HepG2 (cell line): ENCODE measurements around the gene SH3GL2. TPM values are rescaled to one million over a fixed set of nuclear protein-coding genes. Genes with fewer than 3 reads are reported as not detected.

ENCODE experiments used
- ATAC-seq: fragments of 200-7000 bp; cut with Tn5 transposase; 3 replicates; pipeline ENCODE4 v1.9.1; 2020; ENCODE audit warnings: mild to moderate bottlenecking, moderate library complexity
- BruUV-seq: library from RNA; stranded (reverse); fragments of 400-500 nt; replicated peaks from 2 replicates; lab custom pipeline; 2021; lab: Mats Ljungman, UMichigan
- CTCF ChIA-PET: fragments of 300-600 bp; formaldehyde crosslinking; extraction: SDS; loops from one replicate; lab custom pipeline; 2021; ENCODE audit warnings: low total read pairs, inconsistent platforms, low intra/inter-chr PET ratio; lab: Yijun Ruan, JAX
- POLR2A ChIA-PET: fragments of 350-600 bp; sonication (Branson Sonifier 250); formaldehyde crosslinking; loops from one replicate; lab custom pipeline; 2020; ENCODE audit warnings: antibody characterized with exemption, inconsistent platforms; lab: Yijun Ruan, JAX
- DNase-seq: peaks from one replicate; pipeline ENCODE4 v3.0.0-alpha.2; 2015; ENCODE audit warnings: low spot score
- FAIRE-seq: peaks from 3 replicates; lab custom pipeline; 2011; peaks lifted over from hg19 to GRCh38; lab: Jason Lieb, UNC
- H2AFZ ChIP-seq: one replicate; pipeline ENCODE4 v1.6.1; 2011; ENCODE audit warnings: low read length, inconsistent platforms
- H3K27ac ChIP-seq: fragments of 300-600 bp; 3 replicates; pipeline ENCODE4 v1.8.0; 2011; ENCODE audit warnings: mixed run types, mild to moderate bottlenecking, mixed read lengths, low read length, inconsistent platforms; ENCODE audit not compliant: insufficient read depth; ENCODE audit errors: extremely low read length
- H3K27me3 ChIP-seq, 2 experiments: fragments of 200-600 bp in 1 of 2; 2 replicates in 1 of 2; 3 replicates in 1 of 2; pipeline versions ENCODE4 v1.6.0 to v1.8.0; 2011; ENCODE audit warnings: low read length in 2 of 2, mild to moderate bottlenecking in 2 of 2, moderate library complexity in 2 of 2, inconsistent platforms in 1 of 2; ENCODE audit not compliant: insufficient read depth in 2 of 2, control insufficient read depth in 1 of 2
- H3K36me3 ChIP-seq, 2 experiments: fragments of 200-600 bp in 1 of 2; replicated peaks in 1 of 2; 2 replicates in 1 of 2; 3 replicates in 1 of 2; pipeline versions ENCODE4 v1.5.1 to v1.8.0; 2011; ENCODE audit warnings: low read length in 2 of 2, inconsistent platforms in 1 of 2; ENCODE audit not compliant: insufficient read depth in 2 of 2, control insufficient read depth in 1 of 2
- H3K4me1 ChIP-seq: 2 replicates; pipeline ENCODE4 v1.5.1; 2012; ENCODE audit warnings: low read length, inconsistent platforms; ENCODE audit not compliant: insufficient read depth
- H3K4me2 ChIP-seq: 2 replicates; pipeline ENCODE4 v1.6.0; 2011; ENCODE audit warnings: low read depth, low read length, inconsistent platforms
- H3K4me3 ChIP-seq, 3 experiments: fragments of 200-600 bp in 1 of 3; sonication (generic), shearing (Covaris generic) in 1 of 3; replicated peaks in 1 of 3; 2 replicates each; pipeline ENCODE4 v1.5.1; 2011 to 2016; ENCODE audit warnings: low read length in 3 of 3, inconsistent platforms in 2 of 3, low read depth in 2 of 3, mild to moderate bottlenecking in 2 of 3, control low read depth in 1 of 3, mixed read lengths in 1 of 3; ENCODE audit not compliant: insufficient read depth in 1 of 3
- H3K79me2 ChIP-seq: one replicate; pipeline ENCODE4 v1.6.1; 2011; ENCODE audit warnings: low read length, inconsistent platforms; ENCODE audit not compliant: insufficient read depth
- H3K9ac ChIP-seq: 2 replicates; pipeline ENCODE4 v1.6.0; 2011; ENCODE audit warnings: mild to moderate bottlenecking, low read depth, low read length, inconsistent platforms; ENCODE audit not compliant: insufficient read depth
- H3K9me3 ChIP-seq: 2 replicates; pipeline ENCODE4 v1.5.1; 2012; ENCODE audit warnings: mild to moderate bottlenecking, low read length
- H4K20me1 ChIP-seq: 2 replicates; pipeline ENCODE4 v1.6.0; 2011; ENCODE audit warnings: inconsistent platforms, mild to moderate bottlenecking, low read length, moderate library complexity; ENCODE audit not compliant: insufficient read depth
- MYC ChIP-seq: sonication (generic); formaldehyde crosslinking; IDR thresholded peaks from 2 replicates; pipeline ENCODE4 v1.9.0; 2021; ENCODE audit warnings: missing genetic modification reagents, borderline replicate concordance
- POLR2AphosphoS5 ChIP-seq: IDR thresholded peaks from 2 replicates; pipeline ENCODE4 v1.6.1; 2012; ENCODE audit warnings: low read depth, low read length
- REPIN1 ChIP-seq: sonication (generic); formaldehyde crosslinking; IDR thresholded peaks from 2 replicates; pipeline ENCODE4 v1.8.0; 2022; ENCODE audit warnings: missing genetic modification reagents, low read depth, mild to moderate bottlenecking, borderline replicate concordance
- SMC3 ChIP-seq: IDR thresholded peaks from 2 replicates; pipeline ENCODE4 v1.6.1; 2011; ENCODE audit warnings: low read length, improper control_type of control experiment
- SNAPC2 ChIP-seq: sonication (generic); formaldehyde crosslinking; IDR thresholded peaks from 2 replicates; pipeline ENCODE4 v1.8.1; 2022; ENCODE audit warnings: mild to moderate bottlenecking, missing genetic modification reagents
- XRCC5 ChIP-seq: fragments of 200-400 bp; formaldehyde crosslinking; optimal IDR thresholded peaks from 2 replicates; pipeline ENCODE3; 2017; ENCODE audit warnings: mild to moderate bottlenecking, low read length
- ZNF17 ChIP-seq: sonication (generic); formaldehyde crosslinking; IDR thresholded peaks from 2 replicates; pipeline ENCODE4 v1.5.0; 2020; ENCODE audit warnings: mild to moderate bottlenecking, missing genetic modification reagents
- ZSCAN31 ChIP-seq: sonication (generic); formaldehyde crosslinking; IDR thresholded peaks from 2 replicates; pipeline ENCODE4 v1.5.0; 2020; ENCODE audit warnings: low read depth, mild to moderate bottlenecking, missing genetic modification reagents
- WGBS: methylation state at CpG from one replicate; pipeline ENCODE4 v1.1.6; 2017; ENCODE audit warnings: low lambda C conversion rate; 5-methylcytosine and 5-hydroxymethylcytosine counted together
- in situ Hi-C: cut with HindIII; loops from 2 replicates; pipeline ENCODE4 v1.10.0; 2017; ENCODE audit warnings: low pct_unique_long_range_greater_than_20kb; ENCODE audit not compliant: extremely low pct_ligation_motif_present
- intact Hi-C: fragments of 100-400 bp; cut with micrococcal nuclease; formaldehyde crosslinking; loops from one replicate; pipeline ENCODE4 v1.10.0; 2022; ENCODE audit not compliant: unreplicated experiment
- polyA plus RNA-seq, 8 experiments: library from polyadenylated mRNA; depleted of rRNA in 3 of 8; stranded (reverse) in 7 of 8; unstranded in 1 of 8; fragments of >200 nt; fragmentation: Illumina TruSeq in 4 of 8; extraction: Trizol in 4 of 8; gene quantifications; 2 replicates each; pipeline versions ENCODE4 v1.2.1 to v1.2.3, GENCODE V29; 2011 to 2016; ENCODE audit warnings: low read depth in 4 of 8, missing spikeins in 1 of 8, mixed read lengths in 1 of 8; ENCODE audit not compliant: insufficient read depth in 1 of 8
- total RNA-seq, 5 experiments: library from RNA; depleted of rRNA; stranded (reverse); fragments of >200 nt; fragmentation: Illumina TruSeq; extraction: Trizol; gene quantifications; 2 replicates each; pipeline ENCODE4 v1.2.3, GENCODE V29; 2016; ENCODE audit warnings: low read depth in 1 of 5
- TF ChIP-seq, protein P1 (sequence below): IDR thresholded peaks from 2 replicates; pipeline ENCODE4 v1.4.0; 2020; ENCODE audit warnings: mild to moderate bottlenecking, missing genetic modification reagents
- TF ChIP-seq, protein P2 (sequence below): sonication (generic); formaldehyde crosslinking; IDR thresholded peaks from 2 replicates; pipeline ENCODE4 v1.8.1; 2023; ENCODE audit warnings: mild to moderate bottlenecking, moderate library complexity, missing genetic modification reagents

SH3GL2 gene
- total and polyA plus RNA-seq, 2 of the 13 experiments (the other 11 are each of a cell fraction or from before 2014, with no cell fraction given), result 0.04 TPM; not detected in 1

GRCh38 chr9:17706347-17706746 is 127.5 kb downstream of the SH3GL2 start:
- 17% methylated on average over 2 of the region's 2 CpGs for WGBS
- Histone ChIP-seq H3K36me3 (no peaks in the 10 kb centered on the region), H3K4me3 (no peak overlapping the region), H4K20me1 (no peaks in the 10 kb centered on the region), H2AFZ (no peak overlapping the region), H3K4me1 (no peaks in the 10 kb centered on the region), H3K9ac (no peak overlapping the region)
- DNase-seq, result no peak
- BruUV-seq, result no TSS peak
- no peak for TF ChIP-seq SMC3
- TF ChIP-seq SNAPC2, result no peak
- TF ChIP-seq, protein P1, sequence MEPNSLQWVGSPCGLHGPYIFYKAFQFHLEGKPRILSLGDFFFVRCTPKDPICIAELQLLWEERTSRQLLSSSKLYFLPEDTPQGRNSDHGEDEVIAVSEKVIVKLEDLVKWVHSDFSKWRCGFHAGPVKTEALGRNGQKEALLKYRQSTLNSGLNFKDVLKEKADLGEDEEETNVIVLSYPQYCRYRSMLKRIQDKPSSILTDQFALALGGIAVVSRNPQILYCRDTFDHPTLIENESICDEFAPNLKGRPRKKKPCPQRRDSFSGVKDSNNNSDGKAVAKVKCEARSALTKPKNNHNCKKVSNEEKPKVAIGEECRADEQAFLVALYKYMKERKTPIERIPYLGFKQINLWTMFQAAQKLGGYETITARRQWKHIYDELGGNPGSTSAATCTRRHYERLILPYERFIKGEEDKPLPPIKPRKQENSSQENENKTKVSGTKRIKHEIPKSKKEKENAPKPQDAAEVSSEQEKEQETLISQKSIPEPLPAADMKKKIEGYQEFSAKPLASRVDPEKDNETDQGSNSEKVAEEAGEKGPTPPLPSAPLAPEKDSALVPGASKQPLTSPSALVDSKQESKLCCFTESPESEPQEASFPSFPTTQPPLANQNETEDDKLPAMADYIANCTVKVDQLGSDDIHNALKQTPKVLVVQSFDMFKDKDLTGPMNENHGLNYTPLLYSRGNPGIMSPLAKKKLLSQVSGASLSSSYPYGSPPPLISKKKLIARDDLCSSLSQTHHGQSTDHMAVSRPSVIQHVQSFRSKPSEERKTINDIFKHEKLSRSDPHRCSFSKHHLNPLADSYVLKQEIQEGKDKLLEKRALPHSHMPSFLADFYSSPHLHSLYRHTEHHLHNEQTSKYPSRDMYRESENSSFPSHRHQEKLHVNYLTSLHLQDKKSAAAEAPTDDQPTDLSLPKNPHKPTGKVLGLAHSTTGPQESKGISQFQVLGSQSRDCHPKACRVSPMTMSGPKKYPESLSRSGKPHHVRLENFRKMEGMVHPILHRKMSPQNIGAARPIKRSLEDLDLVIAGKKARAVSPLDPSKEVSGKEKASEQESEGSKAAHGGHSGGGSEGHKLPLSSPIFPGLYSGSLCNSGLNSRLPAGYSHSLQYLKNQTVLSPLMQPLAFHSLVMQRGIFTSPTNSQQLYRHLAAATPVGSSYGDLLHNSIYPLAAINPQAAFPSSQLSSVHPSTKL (CRISPR knock-in tag), result no peak
- TF ChIP-seq, all 625 proteins: peak for 0
- Histone ChIP-seq H3K27ac (no peak overlapping the region), H3K9me3 (no peaks in the 10 kb centered on the region), H3K4me2 (no peak overlapping the region), H3K27me3 (no peaks in the 10 kb centered on the region), H3K79me2 (no peaks in the 10 kb centered on the region)
- ATAC-seq (no peak), FAIRE-seq (no peak)
- in situ Hi-C loops, result no loop called here
- CTCF ChIA-PET, result no interaction called here
- intact Hi-C loops, result no loop called here
- POLR2A ChIA-PET, result no interaction called here

DNA sequence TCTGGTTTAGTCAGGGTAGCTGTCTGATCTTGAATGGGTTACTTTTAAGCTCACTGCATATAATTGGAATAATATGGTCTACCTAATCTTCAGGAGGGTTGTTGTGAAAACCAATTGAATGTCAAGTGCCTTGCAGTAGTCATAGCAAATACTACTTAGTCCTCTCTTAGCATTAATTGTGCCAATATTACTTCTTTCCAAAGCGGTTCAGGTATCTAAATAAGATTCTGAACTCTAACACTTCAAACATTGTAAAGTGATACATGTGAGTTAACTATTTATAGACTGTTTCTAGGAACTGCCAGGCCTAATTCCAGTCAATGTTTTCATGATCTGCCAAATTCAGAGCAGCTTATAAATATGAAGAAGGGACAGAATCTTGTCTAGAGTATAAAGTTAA is 140.2 kb downstream of the SH3GL2 start:
- no peaks in the 10 kb centered on the region for H3K4me1 ChIP-seq
- POLR2A ChIA-PET, result no interaction called here
- H3K79me2 ChIP-seq, result no peaks in the 10 kb centered on the region
- DNase-seq (no peak), ATAC-seq (no peak), FAIRE-seq (no peak)
- no peaks in the 10 kb centered on the region for H3K27me3 ChIP-seq
- peaks cover 8% of the 10 kb centered on the region; the same call in 1 of the 2 replicates for H3K9me3 ChIP-seq
- WGBS, result 0% methylated on average over 1 of the region's 1 CpG
- H3K4me2 ChIP-seq, result no peak overlapping the region
- CTCF ChIA-PET, result no interaction called here
- no peak overlapping the region for H3K4me3 ChIP-seq
- H4K20me1 ChIP-seq, result no peaks in the 10 kb centered on the region
- TF ChIP-seq ZSCAN31 (CRISPR knock-in tag), result no peak
- TF ChIP-seq, protein P2, sequence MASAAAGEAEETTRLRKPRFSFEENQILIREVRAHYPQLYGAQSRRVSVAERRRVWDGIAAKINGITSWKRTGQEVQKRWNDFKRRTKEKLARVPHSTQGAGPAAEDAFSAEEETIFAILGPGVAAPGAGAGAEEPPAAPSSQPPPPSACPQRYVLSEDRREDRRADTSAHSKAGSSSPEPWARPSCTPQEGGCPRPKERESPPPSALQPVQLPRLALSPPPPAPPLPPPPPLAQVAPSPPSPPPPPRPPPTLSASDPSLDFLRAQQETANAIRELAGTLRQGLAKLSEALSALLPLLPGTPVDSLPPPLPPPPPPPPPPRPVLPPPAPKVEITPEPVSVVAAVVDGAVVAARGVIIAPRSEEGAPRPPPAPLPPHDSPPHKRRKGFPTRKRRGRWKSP, result no peak
- no peak for TF ChIP-seq POLR2AphosphoS5
- no peak for TF ChIP-seq REPIN1
- TF ChIP-seq ZNF17, result no peak
- no peak for TF ChIP-seq MYC (CRISPR knock-in tag)
- no peak for TF ChIP-seq XRCC5
- no peaks in the 10 kb centered on the region for H3K36me3 ChIP-seq
- H3K27ac ChIP-seq, result no peak overlapping the region
- no peak overlapping the region for H2AFZ ChIP-seq
- intact Hi-C loops (no loop called here), in situ Hi-C loops (no loop called here)
- BruUV-seq, result no TSS peak
- H3K9ac ChIP-seq, result no peak overlapping the region
